Activated CD4-positive, alpha-beta memory T cell treated with anti-CD3 and anti-CD28 coated beads for 36 hours (primary cell): ENCODE results near the gene LRP1. TPM values are rescaled to one million over a fixed set of nuclear protein-coding genes. Genes with fewer than 3 reads are reported as not detected.

Source experiments
- CTCF ChIA-PET: fragments of 350-600 bp; sonication (Branson Sonifier 250); formaldehyde crosslinking; loops from one replicate; lab custom pipeline; 2021; ENCODE audit warnings: antibody characterized with exemption, inconsistent platforms; lab: Charles Lee
- POLR2A ChIA-PET: fragments of 350-600 bp; sonication (Branson Sonifier 250); formaldehyde crosslinking; loops from one replicate; lab custom pipeline; 2021; ENCODE audit warnings: antibody characterized with exemption; lab: Charles Lee
- DNase-seq: peaks from one replicate; pipeline ENCODE4 v3.0.0-alpha.2; 2020
- H3K27ac Mint-ChIP-seq: one replicate; pipeline ENCODE4 v1.8.0; 2021; ENCODE audit warnings: mixed read lengths
- H3K27me3 Mint-ChIP-seq: one replicate; pipeline ENCODE4 v1.8.0; 2021; ENCODE audit warnings: mixed read lengths
- H3K36me3 Mint-ChIP-seq: one replicate; pipeline ENCODE4 v1.8.0; 2021; ENCODE audit warnings: mixed read lengths
- H3K4me1 Mint-ChIP-seq: one replicate; pipeline ENCODE4 v1.8.0; 2021; ENCODE audit warnings: low read depth, mixed read lengths
- H3K4me3 Mint-ChIP-seq: one replicate; pipeline ENCODE4 v1.8.0; 2021; ENCODE audit warnings: mild to moderate bottlenecking, mixed read lengths
- H3K9me3 Mint-ChIP-seq: one replicate; pipeline ENCODE4 v1.8.0; 2021; ENCODE audit warnings: mixed read lengths
- intact Hi-C: fragments of 100-400 bp; cut with micrococcal nuclease; formaldehyde crosslinking; loops from one replicate; pipeline ENCODE4 v1.15.1; 2023
- total RNA-seq, 2 experiments: library from RNA; stranded (reverse); gene quantifications; one replicate each; pipeline ENCODE4 v1.2.3, GENCODE V29; 2021

Gene LRP1
- total RNA-seq, 2 experiments from 2014 or later: 1.4 TPM

- Mint-ChIP-seq H3K27ac (no peak overlapping the region), H3K9me3 (no peaks in the 10 kb centered on the region), H3K4me1 (peaks cover 34% of the 10 kb centered on the region), H3K4me3 (peak overlapping the region; percentile 63), H3K36me3 (no peaks in the 10 kb centered on the region), H3K27me3 (peaks cover 24% of the 10 kb centered on the region)
- ChIA-PET POLR2A (interaction anchor here (0.9 to 2.0 kb wide), 4 partner anchors 10 to 29 kb away, joined by 3 to 11 read pairs (median 4); partner anchors contain the start of gene SHMT2), CTCF (interaction anchor here (0.6 to 15.0 kb wide), 31 partner anchors 8 to 549 kb away, joined by 3 to 447 read pairs (median 6); partner anchors contain the start of genes LRP1, NXPH4, SHMT2 and STAT6)
- DNase-seq: peak; percentile 88
- intact Hi-C loops: loop anchor here (1.0 to 5.0 kb wide), 2 partner anchors 29 to 131 kb away; partner anchors contain the start of gene STAT6
Observed at GRCh38 chr12:57243521-57244311, 115.4 kb downstream of the LRP1 start.

GRCh38 chr12:57244312-57244696 is 116.0 kb downstream of the LRP1 start:
- Mint-ChIP-seq H3K36me3 (no peaks in the 10 kb centered on the region), H3K9me3 (no peaks in the 10 kb centered on the region), H3K27ac (no peak overlapping the region), H3K4me3 (no peak overlapping the region), H3K27me3 (peaks cover 21% of the 10 kb centered on the region), H3K4me1 (peaks cover 31% of the 10 kb centered on the region)
- DNase-seq: no peak
- CTCF ChIA-PET: interaction anchor here (0.9 to 15.0 kb wide), 7 partner anchors 16 to 118 kb away, joined by 3 to 447 read pairs (median 12); partner anchors contain the start of genes LRP1, NXPH4 and SHMT2
- POLR2A ChIA-PET: no interaction called here
- intact Hi-C loops: loop anchor here (5.0 kb wide), 1 partner anchor 132 kb away; the partner anchor contains the start of gene STAT6

- Mint-ChIP-seq H3K36me3 (no peaks in the 10 kb centered on the region), H3K4me3 (no peak overlapping the region), H3K27me3 (peaks cover 7% of the 10 kb centered on the region), H3K4me1 (peaks cover 12% of the 10 kb centered on the region), H3K27ac (no peak overlapping the region), H3K9me3 (no peaks in the 10 kb centered on the region)
- CTCF ChIA-PET: interaction anchor here (1.0 to 15.0 kb wide), 3 partner anchors 16 to 205 kb away, joined by 3 to 447 read pairs (median 3); partner anchors contain the start of gene NXPH4
- intact Hi-C loops: no loop called here
- POLR2A ChIA-PET: no interaction called here
- no peak for DNase-seq
Observed at GRCh38 chr12:57247041-57247440, 118.8 kb downstream of the LRP1 start.

- ChIA-PET POLR2A (no interaction called here), CTCF (interaction anchor here (15.0 kb wide), 1 partner anchor 34 kb away, joined by 447 read pairs; the partner anchor contains the start of gene NXPH4)
- H3K36me3 Mint-ChIP-seq: no peaks in the 10 kb centered on the region
- no peaks in the 10 kb centered on the region for H3K27me3 Mint-ChIP-seq
- no peak overlapping the region for H3K27ac Mint-ChIP-seq
- intact Hi-C loops: no loop called here
- no peaks in the 10 kb centered on the region for H3K4me1 Mint-ChIP-seq
- DNase-seq: no peak
- H3K9me3 Mint-ChIP-seq: no peaks in the 10 kb centered on the region
- no peak overlapping the region for H3K4me3 Mint-ChIP-seq
Observed at GRCh38 chr12:57248934-57249742, 120.9 kb downstream of the LRP1 start.

- H3K9me3 Mint-ChIP-seq: no peaks in the 10 kb centered on the region
- H3K4me1 Mint-ChIP-seq: no peaks in the 10 kb centered on the region
- no peak for DNase-seq
- ChIA-PET CTCF (interaction anchor here (0.5 to 2.4 kb wide), 4 partner anchors 12 to 528 kb away, joined by 4 to 8 read pairs (median 6); no protein-coding TSS in a partner anchor), POLR2A (no interaction called here)
- intact Hi-C loops: no loop called here
- no peaks in the 10 kb centered on the region for H3K36me3 Mint-ChIP-seq
- H3K27ac Mint-ChIP-seq: no peak overlapping the region
- H3K4me3 Mint-ChIP-seq: no peak overlapping the region
- no peaks in the 10 kb centered on the region for H3K27me3 Mint-ChIP-seq
Observed at GRCh38 chr12:57250541-57250940, 122.3 kb downstream of the LRP1 start.

GRCh38 chr12:57250956-57251355 is 122.7 kb downstream of the LRP1 start, which contains the start of gene STAC3:
Gene STAC3, minus strand, starts transcription at chr12:57251187. Its CDS starts 1,551 bp downstream, at chr12:57249636.
- Mint-ChIP-seq H3K4me3 (no peak within 1 kb of the TSS), H3K4me1 (no peaks in the 10 kb centered on the region), H3K9me3 (no peaks in the 10 kb centered on the region), H3K27me3 (no peaks in the 10 kb centered on the region), H3K27ac (no peak within 1 kb of the TSS), H3K36me3 (peaks cover 3% of the 10 kb centered on the region)
- DNase-seq: no peak
- CTCF ChIA-PET: interaction anchor here (0.5 to 2.4 kb wide), 9 partner anchors 8 to 527 kb away, joined by 3 to 10 read pairs (median 4); no protein-coding TSS in a partner anchor
- POLR2A ChIA-PET: interaction anchor here (0.5 to 0.6 kb wide), 2 partner anchors 24 to 26 kb away, joined by 3 to 5 read pairs; no protein-coding TSS in a partner anchor
- intact Hi-C loops: no loop called here

GRCh38 chr12:57254506-57255280 is 126.4 kb downstream of the LRP1 start:
- Mint-ChIP-seq H3K27ac (no peak overlapping the region), H3K4me1 (no peaks in the 10 kb centered on the region), H3K27me3 (no peaks in the 10 kb centered on the region), H3K36me3 (peaks cover 19% of the 10 kb centered on the region), H3K9me3 (no peaks in the 10 kb centered on the region), H3K4me3 (no peak overlapping the region)
- no peak for DNase-seq
- ChIA-PET CTCF (no interaction called here), POLR2A (no interaction called here)
- intact Hi-C loops: no loop called here

- Mint-ChIP-seq H3K27me3 (no peaks in the 10 kb centered on the region), H3K9me3 (no peaks in the 10 kb centered on the region), H3K4me1 (no peaks in the 10 kb centered on the region), H3K36me3 (peaks cover 20% of the 10 kb centered on the region), H3K27ac (no peak overlapping the region), H3K4me3 (no peak overlapping the region)
- POLR2A ChIA-PET: no interaction called here
- no peak for DNase-seq
- CTCF ChIA-PET: interaction anchor here (0.7 to 1.8 kb wide), 3 partner anchors 13 to 526 kb away, joined by 3 to 6 read pairs (median 5); no protein-coding TSS in a partner anchor
- intact Hi-C loops: no loop called here
Observed at GRCh38 chr12:57255916-57256315, 127.6 kb downstream of the LRP1 start.

- CTCF ChIA-PET: interaction anchor here (1.3 kb wide), 1 partner anchor 197 kb away, joined by 5 read pairs; the partner anchor contains the start of gene INHBE
- intact Hi-C loops: no loop called here
- peaks cover 23% of the 10 kb centered on the region for H3K36me3 Mint-ChIP-seq
- H3K27me3 Mint-ChIP-seq: no peaks in the 10 kb centered on the region
- no peak overlapping the region for H3K27ac Mint-ChIP-seq
- DNase-seq: no peak
- peaks cover 4% of the 10 kb centered on the region for H3K4me1 Mint-ChIP-seq
- POLR2A ChIA-PET: no interaction called here
- no peak overlapping the region for H3K4me3 Mint-ChIP-seq
- H3K9me3 Mint-ChIP-seq: no peaks in the 10 kb centered on the region
Observed at GRCh38 chr12:57258977-57259970, 131.0 kb downstream of the LRP1 start.

GRCh38 chr12:57260366-57260765 is 132.1 kb downstream of the LRP1 start:
- Mint-ChIP-seq H3K27ac (no peak overlapping the region), H3K36me3 (peaks cover 27% of the 10 kb centered on the region), H3K4me1 (peaks cover 4% of the 10 kb centered on the region), H3K4me3 (no peak overlapping the region), H3K27me3 (no peaks in the 10 kb centered on the region), H3K9me3 (no peaks in the 10 kb centered on the region)
- ChIA-PET POLR2A (no interaction called here), CTCF (interaction anchor here (1.3 to 2.6 kb wide), 4 partner anchors 16 to 203 kb away, joined by 3 to 23 read pairs (median 4); partner anchors contain the start of gene INHBE)
- no peak for DNase-seq
- intact Hi-C loops: no loop called here
